KOPT-K1 (cell line): ENCODE results near the gene PNLIPRP2.

ENCODE experiments used
- H3K27ac ChIP-seq: fragments of 200-600 bp; sonication (generic); 2 replicates; pipeline ENCODE4 v1.5.1; 2016; ENCODE audit warnings: antibody characterized with exemption, mild to moderate bottlenecking, low read depth, low read length; ENCODE audit not compliant: poor library complexity, severe bottlenecking
- H3K36me3 ChIP-seq: fragments of 200-600 bp; sonication (generic); 2 replicates; pipeline ENCODE4 v1.5.1; 2017; ENCODE audit warnings: antibody characterized with exemption, mild to moderate bottlenecking, low read length, moderate library complexity; ENCODE audit not compliant: insufficient read depth
- H3K9me3 ChIP-seq: fragments of 200-600 bp; sonication (generic); 2 replicates; pipeline ENCODE4 v1.5.1; 2017; ENCODE audit warnings: antibody characterized with exemption, low read length, mild to moderate bottlenecking; ENCODE audit not compliant: insufficient read depth, poor library complexity, severe bottlenecking

The PNLIPRP2 gene

GRCh38 chr10:116676118-116676517 is 55.4 kb downstream of the PNLIPRP2 start:
- H3K9me3 ChIP-seq = no peaks in the 10 kb centered on the region
- no peak overlapping the region for H3K27ac ChIP-seq
- H3K36me3 ChIP-seq = no peaks in the 10 kb centered on the region

DNA sequence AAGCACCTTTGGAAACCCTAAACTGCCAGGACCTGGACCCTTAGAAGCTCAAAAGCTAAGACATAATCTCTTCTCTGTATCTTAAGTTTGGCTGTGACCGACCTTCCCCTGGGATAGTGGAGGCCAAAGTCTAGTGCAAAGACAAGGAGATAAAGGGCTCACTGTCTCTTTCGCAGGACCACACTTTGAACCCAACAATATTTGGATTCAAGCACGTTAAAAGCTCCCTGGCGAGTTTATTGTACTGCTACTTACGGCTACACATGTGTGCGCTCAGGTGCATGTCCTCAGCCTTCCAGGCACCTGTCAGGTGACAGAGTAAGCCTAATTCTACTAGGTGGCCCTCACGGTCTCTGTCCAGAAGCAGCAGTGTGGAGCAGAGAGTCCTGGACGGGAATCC is 55.9 kb downstream of the PNLIPRP2 start:
- Histone ChIP-seq H3K27ac (no peak overlapping the region), H3K36me3 (no peaks in the 10 kb centered on the region), H3K9me3 (no peaks in the 10 kb centered on the region)

GRCh38 chr10:116679351-116679750 is 58.6 kb downstream of the PNLIPRP2 start:
- H3K36me3 ChIP-seq = no peaks in the 10 kb centered on the region
- H3K27ac ChIP-seq = no peak overlapping the region
- H3K9me3 ChIP-seq = no peaks in the 10 kb centered on the region

GRCh38 chr10:116683166-116683565 is 62.4 kb downstream of the PNLIPRP2 start:
- Histone ChIP-seq H3K36me3 (no peaks in the 10 kb centered on the region), H3K27ac (no peak overlapping the region), H3K9me3 (no peaks in the 10 kb centered on the region)

GRCh38 chr10:116683821-116684220 is 63.1 kb downstream of the PNLIPRP2 start:
- Histone ChIP-seq H3K27ac (no peak overlapping the region), H3K9me3 (no peaks in the 10 kb centered on the region), H3K36me3 (no peaks in the 10 kb centered on the region)

GRCh38 chr10:116684781-116685180 is 64.0 kb downstream of the PNLIPRP2 start:
- Histone ChIP-seq H3K36me3 (no peaks in the 10 kb centered on the region), H3K9me3 (no peaks in the 10 kb centered on the region), H3K27ac (no peak overlapping the region)

DNA sequence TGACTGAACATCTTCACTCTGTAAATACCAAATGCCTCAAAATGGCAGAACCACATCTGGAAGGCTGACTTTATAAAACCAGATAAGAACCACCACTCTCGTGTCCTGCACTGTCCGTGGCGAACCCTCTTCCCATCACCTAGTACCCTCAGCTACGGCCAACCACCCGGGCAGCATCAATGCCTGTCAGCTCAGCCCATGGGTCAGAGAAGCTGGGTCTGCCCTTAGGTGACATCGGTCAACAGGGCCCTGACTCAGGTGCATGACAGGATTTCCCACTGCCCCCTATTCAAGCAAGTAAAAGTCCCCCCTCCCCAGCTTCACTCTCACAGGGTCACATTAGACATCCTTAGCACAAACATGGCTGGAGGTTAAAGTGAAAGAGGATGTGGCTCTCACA is 65.1 kb downstream of the PNLIPRP2 start:
- Histone ChIP-seq H3K27ac (no peak overlapping the region), H3K9me3 (no peaks in the 10 kb centered on the region), H3K36me3 (no peaks in the 10 kb centered on the region)

- Histone ChIP-seq H3K36me3 (no peaks in the 10 kb centered on the region), H3K9me3 (no peaks in the 10 kb centered on the region), H3K27ac (no peak overlapping the region)
Observed at GRCh38 chr10:116686632-116687031, 65.9 kb downstream of the PNLIPRP2 start.

DNA sequence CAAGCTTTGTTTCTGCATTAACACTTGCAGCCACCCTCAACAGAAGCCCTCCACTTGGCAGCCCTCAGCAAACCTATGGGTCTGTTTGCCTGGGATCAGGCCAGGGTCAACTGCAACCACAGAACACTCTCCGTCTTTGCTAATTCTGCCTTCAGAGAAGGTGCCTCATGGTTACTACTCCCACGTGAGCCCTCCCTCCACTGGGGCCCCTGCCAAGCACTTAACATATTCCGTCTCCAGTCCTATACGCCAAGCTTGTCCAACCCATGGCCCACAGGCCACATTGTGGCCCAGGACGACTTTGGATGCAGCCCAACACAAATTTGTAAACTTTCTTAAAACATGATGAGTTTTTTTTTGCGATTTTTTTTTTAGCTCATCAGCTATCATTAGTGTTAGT is 66.9 kb downstream of the PNLIPRP2 start:
- Histone ChIP-seq H3K27ac (no peak overlapping the region), H3K36me3 (no peaks in the 10 kb centered on the region), H3K9me3 (no peaks in the 10 kb centered on the region)

- Histone ChIP-seq H3K9me3 (no peaks in the 10 kb centered on the region), H3K36me3 (no peaks in the 10 kb centered on the region), H3K27ac (no peak overlapping the region)
Observed at GRCh38 chr10:116688241-116688711, 67.5 kb downstream of the PNLIPRP2 start.

GRCh38 chr10:116688741-116689495 is 68.2 kb downstream of the PNLIPRP2 start:
- Histone ChIP-seq H3K9me3 (no peaks in the 10 kb centered on the region), H3K36me3 (no peaks in the 10 kb centered on the region), H3K27ac (no peak overlapping the region)

GRCh38 chr10:116689744-116690143 is 69.0 kb downstream of the PNLIPRP2 start:
- Histone ChIP-seq H3K27ac (no peak overlapping the region), H3K36me3 (no peaks in the 10 kb centered on the region), H3K9me3 (no peaks in the 10 kb centered on the region)

- Histone ChIP-seq H3K9me3 (no peaks in the 10 kb centered on the region), H3K27ac (no peak overlapping the region)
Observed at GRCh38 chr10:116690356-116691322, 69.9 kb downstream of the PNLIPRP2 start.

DNA sequence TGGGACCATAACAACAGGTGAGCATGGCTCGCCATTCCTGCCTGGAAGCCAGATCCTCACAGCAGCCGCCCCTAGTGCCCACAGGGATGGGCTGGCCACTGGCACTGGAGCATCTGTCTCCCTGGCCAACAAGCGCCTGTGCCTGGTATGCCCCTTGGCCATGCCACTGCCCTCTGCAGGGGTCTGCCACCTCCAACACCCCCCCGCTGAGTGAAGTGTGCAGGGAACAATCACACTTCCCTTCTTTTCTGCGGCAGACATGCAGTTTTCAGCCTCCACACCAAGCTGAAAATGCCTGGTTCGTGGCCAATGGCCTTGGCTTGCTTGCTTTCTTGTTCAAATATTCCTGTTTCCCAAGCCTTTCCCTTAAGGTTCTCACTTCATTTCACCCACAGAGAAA is 70.9 kb downstream of the PNLIPRP2 start:
- no peaks in the 10 kb centered on the region for H3K9me3 ChIP-seq
- no peaks in the 10 kb centered on the region for H3K36me3 ChIP-seq
- H3K27ac ChIP-seq = no peak overlapping the region

More at GRCh38 chr10:116690356-116691322, 69.9 kb downstream of the PNLIPRP2 start:
- no peaks in the 10 kb centered on the region for H3K36me3 ChIP-seq

DNA sequence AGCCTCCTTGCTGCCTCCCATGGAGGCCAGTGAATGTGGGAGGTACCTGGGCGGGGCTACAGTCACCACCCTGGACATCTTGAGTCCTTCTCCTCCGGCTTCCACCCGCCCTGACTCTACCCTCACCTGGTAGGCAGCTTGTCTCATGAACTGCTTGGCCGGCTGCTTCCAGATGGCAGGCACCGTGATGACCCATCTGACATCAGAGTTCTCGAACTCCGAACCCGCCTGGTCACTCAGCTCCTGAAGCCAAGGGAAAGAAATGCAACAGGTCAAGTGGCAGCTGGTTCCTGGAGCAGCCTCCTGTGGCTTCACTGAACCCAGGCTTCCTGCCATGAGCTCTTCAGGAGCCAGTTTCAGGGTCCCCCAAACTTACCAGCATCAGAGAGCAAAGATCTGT is 71.5 kb downstream of the PNLIPRP2 start:
- Histone ChIP-seq H3K9me3 (no peaks in the 10 kb centered on the region), H3K27ac (no peak overlapping the region), H3K36me3 (no peaks in the 10 kb centered on the region)
